ENCODE measurements around the gene KRTAP10-1. TPM values are rescaled to one million over a fixed set of nuclear protein-coding genes. Genes with fewer than 3 reads are reported as not detected.

The KRTAP10-1 gene
- total RNA-seq, 1 donor from 2014 or later, result not detected

GRCh38 chr21:44529011-44529421, 11.0 kb downstream of the KRTAP10-1 start:
- intact Hi-C loops (cut with DNase I), result no loop called here
- Histone ChIP-seq H3K4me1 (no peaks in the 10 kb centered on the region), H3K27me3 (ENCODE audit: low read depth) (no peaks in the 10 kb centered on the region), H3K9me3 (no peaks in the 10 kb centered on the region), H3K36me3 (no peaks in the 10 kb centered on the region), H3K4me3 (no peak overlapping the region), H3K27ac (no peak overlapping the region)
- TF ChIP-seq CTCF (IDR thresholded peaks at IDR 0.05), result no peak
- DNase-seq (no peak), ATAC-seq (no peak)

GRCh38 chr21:44528634-44528995, 11.4 kb downstream of the KRTAP10-1 start:
- no peaks in the 10 kb centered on the region for H3K36me3 ChIP-seq
- H3K27ac ChIP-seq, result no peak overlapping the region
- DNase-seq, result no peak
- intact Hi-C loops (cut with DNase I), result no loop called here
- no peaks in the 10 kb centered on the region for H3K27me3 ChIP-seq (ENCODE audit: low read depth)
- no peak for ATAC-seq
- no peak overlapping the region for H3K4me3 ChIP-seq
- H3K4me1 ChIP-seq, result no peaks in the 10 kb centered on the region
- no peak for TF ChIP-seq CTCF (IDR thresholded peaks at IDR 0.05)
- no peaks in the 10 kb centered on the region for H3K9me3 ChIP-seq

GRCh38 chr21:44527983-44528633, 11.9 kb downstream of the KRTAP10-1 start:
- Histone ChIP-seq H3K36me3 (no peaks in the 10 kb centered on the region), H3K27ac (no peak overlapping the region), H3K4me3 (no peak overlapping the region), H3K4me1 (no peaks in the 10 kb centered on the region), H3K27me3 (ENCODE audit: low read depth) (no peaks in the 10 kb centered on the region), H3K9me3 (no peaks in the 10 kb centered on the region)
- no peak for TF ChIP-seq CTCF (IDR thresholded peaks at IDR 0.05)
- DNase-seq (peak; percentile 34), ATAC-seq (no peak)
- intact Hi-C loops (cut with DNase I), result no loop called here

- H3K9me3 ChIP-seq, result no peaks in the 10 kb centered on the region
- no peak overlapping the region for H3K27ac ChIP-seq
- no peak overlapping the region for H3K4me3 ChIP-seq
- intact Hi-C loops (cut with DNase I), result no loop called here
- DNase-seq, result peak; percentile 20
- H3K36me3 ChIP-seq, result no peaks in the 10 kb centered on the region
- no peak for ATAC-seq
- H3K4me1 ChIP-seq, result no peaks in the 10 kb centered on the region
- no peaks in the 10 kb centered on the region for H3K27me3 ChIP-seq (ENCODE audit: low read depth)
- no peak for TF ChIP-seq CTCF (IDR thresholded peaks at IDR 0.05)
These were observed 12.6 kb downstream of the KRTAP10-1 start for GRCh38 chr21:44527156-44527982.

- intact Hi-C loops (cut with DNase I), result no loop called here
- Histone ChIP-seq H3K4me1 (no peaks in the 10 kb centered on the region), H3K36me3 (no peaks in the 10 kb centered on the region), H3K9me3 (no peaks in the 10 kb centered on the region), H3K27me3 (ENCODE audit: low read depth) (no peaks in the 10 kb centered on the region), H3K4me3 (no peak overlapping the region), H3K27ac (no peak overlapping the region)
- ATAC-seq (no peak), DNase-seq (peak; percentile 24)
- TF ChIP-seq CTCF (IDR thresholded peaks at IDR 0.05), result no peak
These were observed 13.6 kb downstream of the KRTAP10-1 start for GRCh38 chr21:44526096-44526997.

Measured in lower lobe of right lung (tissue), 2 donors.